A549 (cell line): ENCODE results near the gene GLB1L. TPM values are rescaled to one million over a fixed set of nuclear protein-coding genes. Genes with fewer than 3 reads are reported as not detected.

ENCODE experiments used
- ATAC-seq, 2 experiments: fragments of 200-7000 bp in 1 of 2; fragments of >200 bp in 1 of 2; cut with Nextera tagmentation in 1 of 2; cut with Tn5 transposase in 1 of 2; 3 replicates each; pipeline versions ENCODE4 v1.8.0 to v1.9.1; 2018 to 2020; ENCODE audit warnings: mild to moderate bottlenecking in 1 of 2, moderate library complexity in 1 of 2
- CTCF ChIA-PET: fragments of 300-600 bp; sonication (Branson Sonifier 250); formaldehyde crosslinking; extraction: SDS; loops from one replicate; lab custom pipeline; 2021; ENCODE audit warnings: antibody characterized with exemption, inconsistent platforms; lab: Yijun Ruan, JAX
- POLR2A ChIA-PET: fragments of 350-600 bp; formaldehyde crosslinking; extraction: SDS; loops from one replicate; lab custom pipeline; 2021; ENCODE audit warnings: antibody characterized with exemption, inconsistent platforms; lab: Yijun Ruan, JAX
- DNase-seq, 2 experiments: peaks; one replicate each; pipeline versions ENCODE4 v3.0.0 to v3.0.0-alpha.2; 2011 to 2016; ENCODE audit warnings: low read depth in 1 of 2, low spot score in 1 of 2
- FAIRE-seq: peaks from 2 replicates; lab custom pipeline; 2011; peaks lifted over from hg19 to GRCh38; lab: Jason Lieb, UNC
- H3K27ac ChIP-seq, 2 experiments: fragments of >200 bp; sonication (Bioruptor Twin); formaldehyde crosslinking; 3 replicates each; pipeline ENCODE4 v1.5.1; 2016 to 2017
- H3K4me1 ChIP-seq: fragments of >200 bp; sonication (Bioruptor Twin); formaldehyde crosslinking; 3 replicates; pipeline ENCODE4 v1.6.1; 2016
- H3K4me2 ChIP-seq: fragments of >200 bp; sonication (Bioruptor Twin); formaldehyde crosslinking; 3 replicates; pipeline ENCODE4 v1.6.1; 2016
- H3K4me3 ChIP-seq: fragments of >200 bp; sonication (Bioruptor Twin); formaldehyde crosslinking; 3 replicates; pipeline ENCODE4 v1.5.1; 2016
- H3K9me3 ChIP-seq: fragments of >200 bp; sonication (Bioruptor Twin); formaldehyde crosslinking; 3 replicates; pipeline ENCODE4 v1.6.1; 2016
- CBX8 ChIP-seq: fragments of 200-600 bp; sonication (generic); IDR thresholded peaks from 2 replicates; pipeline ENCODE4 v1.6.1; 2016
- CEBPB ChIP-seq, 2 experiments: fragments of >200 bp in 1 of 2; sonication (Bioruptor Twin) in 1 of 2; formaldehyde crosslinking in 1 of 2; IDR thresholded peaks; 2 replicates each; pipeline ENCODE4 v1.6.1; 2012 to 2016
- EHF ChIP-seq: fragments of 250-450 bp; sonication (Bioruptor Pico); IDR thresholded peaks from 2 replicates; pipeline ENCODE4 v1.5.0; 2020; ENCODE audit warnings: mild to moderate bottlenecking
- EP300 ChIP-seq, 2 experiments: fragments of >200 bp; sonication (Bioruptor Twin); formaldehyde crosslinking; IDR thresholded peaks; 2 replicates in 1 of 2; 3 replicates in 1 of 2; pipeline ENCODE4 v1.6.1; 2016 to 2017
- FOSB ChIP-seq: fragments of 250-450 bp; sonication (Bioruptor Pico); IDR thresholded peaks from 2 replicates; pipeline ENCODE4 v1.5.0; 2020; ENCODE audit warnings: mild to moderate bottlenecking, moderate library complexity
- FOSL2 ChIP-seq, 2 experiments: fragments of 450-650 bp in 1 of 2; fragments of >200 bp in 1 of 2; sonication (Bioruptor Twin) in 1 of 2; formaldehyde crosslinking; IDR thresholded peaks; 2 replicates each; pipeline versions ENCODE4 v1.5.0 to v1.6.1; 2016 to 2020; ENCODE audit warnings: mild to moderate bottlenecking in 1 of 2, moderate library complexity in 1 of 2
- HDAC2 ChIP-seq: fragments of 200-600 bp; sonication (generic); IDR thresholded peaks from 2 replicates; pipeline ENCODE4 v1.6.1; 2016
- HOXA7 ChIP-seq: fragments of 250-450 bp; sonication (Bioruptor Pico); IDR thresholded peaks from 2 replicates; pipeline ENCODE4 v1.5.0; 2020; ENCODE audit warnings: mild to moderate bottlenecking, moderate library complexity
- HOXB13 ChIP-seq: fragments of 250-450 bp; sonication (Bioruptor Pico); IDR thresholded peaks from 2 replicates; pipeline ENCODE4 v1.5.0; 2020; ENCODE audit warnings: low read depth, mild to moderate bottlenecking, moderate library complexity
- KDM5A ChIP-seq: fragments of 200-600 bp; sonication (generic); IDR thresholded peaks from 2 replicates; pipeline ENCODE4 v1.6.1; 2016; ENCODE audit warnings: antibody characterized with exemption, mild to moderate bottlenecking
- MAFK ChIP-seq: fragments of 450-650 bp; IDR thresholded peaks from 2 replicates; pipeline ENCODE4 v1.6.1; 2014; ENCODE audit not compliant: partially characterized antibody
- MAZ ChIP-seq: fragments of 150-350 bp; IDR thresholded peaks from 2 replicates; pipeline ENCODE4 v1.6.1; 2014; ENCODE audit warnings: antibody characterized with exemption, low read depth, low read length, borderline replicate concordance
- NPAS2 ChIP-seq: fragments of 250-450 bp; sonication (Bioruptor Pico); IDR thresholded peaks from 2 replicates; pipeline ENCODE4 v1.8.0; 2022; ENCODE audit warnings: mild to moderate bottlenecking, moderate library complexity, borderline replicate concordance
- PHF8 ChIP-seq: fragments of 200-600 bp; sonication (generic); IDR thresholded peaks from 2 replicates; pipeline ENCODE4 v1.6.1; 2016; ENCODE audit warnings: low read depth, mild to moderate bottlenecking, antibody characterized with exemption, moderate library complexity, borderline replicate concordance
- RAD21 ChIP-seq, 2 experiments: fragments of >200 bp in 1 of 2; sonication (Bioruptor Twin) in 1 of 2; formaldehyde crosslinking in 1 of 2; IDR thresholded peaks in 1 of 2; conservative IDR thresholded peaks in 1 of 2; 2 replicates in 1 of 2; 3 replicates in 1 of 2; pipeline ENCODE4 v1.6.1; 2012 to 2018; ENCODE audit warnings: inconsistent platforms in 1 of 2
- RFX5 ChIP-seq: fragments of 450-650 bp; IDR thresholded peaks from 2 replicates; pipeline ENCODE4 v1.7.1; 2014; ENCODE audit warnings: antibody characterized with exemption, mild to moderate bottlenecking, moderate library complexity
- RNF2 ChIP-seq: fragments of 200-600 bp; sonication (generic); IDR thresholded peaks from 2 replicates; pipeline ENCODE4 v1.6.1; 2016; ENCODE audit warnings: low read depth, mild to moderate bottlenecking, antibody characterized with exemption, moderate library complexity, borderline replicate concordance
- ZC3H11A ChIP-seq: fragments of 450-650 bp; IDR thresholded peaks from 2 replicates; pipeline ENCODE4 v1.6.1; 2014; ENCODE audit warnings: antibody characterized with exemption, mild to moderate bottlenecking
- WGBS: methylation state at CpG from one replicate; pipeline ENCODE4 v1.1.6; 2017; ENCODE audit errors: missing lambda C conversion rate; 5-methylcytosine and 5-hydroxymethylcytosine counted together
- polyA plus RNA-seq, 4 experiments: library from polyadenylated mRNA; depleted of rRNA in 3 of 4; stranded (reverse); fragments of >200 nt; fragmentation: RNase III in 1 of 4; extraction: RNeasy Plus Mini Kit Qiagen cat#74134 plus additional on column Dnase treatment in 1 of 4; gene quantifications; 2 replicates in 3 of 4; 3 replicates in 1 of 4; pipeline ENCODE4 v1.2.3, GENCODE V29; 2011 to 2017
- TF ChIP-seq, protein P1 (sequence below): IDR thresholded peaks from 2 replicates; pipeline ENCODE4 v1.6.1; 2012
- TF ChIP-seq, protein P2 (sequence below): fragments of >200 bp; sonication (Bioruptor Twin); formaldehyde crosslinking; IDR thresholded peaks from 3 replicates; pipeline ENCODE4 v1.5.1; 2016
- TF ChIP-seq, protein P3 (sequence below): fragments of >200 bp; sonication (Bioruptor Twin); formaldehyde crosslinking; IDR thresholded peaks from 3 replicates; pipeline ENCODE4 v1.6.1; 2016
- TF ChIP-seq, protein P4 (sequence below): fragments of >200 bp; sonication (Bioruptor Twin); formaldehyde crosslinking; IDR thresholded peaks from 2 replicates; pipeline ENCODE4 v1.6.1; 2016
- TF ChIP-seq, protein P5 (sequence below): fragments of 200-600 bp; sonication (generic); IDR thresholded peaks from 2 replicates; pipeline ENCODE4 v1.6.1; 2016; ENCODE audit warnings: antibody characterized with exemption, mild to moderate bottlenecking, moderate library complexity
- TF ChIP-seq, protein P6 (sequence below): IDR thresholded peaks from 2 replicates; pipeline ENCODE4 v1.6.1; 2012

GLB1L gene
- polyA plus RNA-seq, 2 of the 4 experiments (the other 2 are of a cell fraction): 5.9 to 8.7 TPM

DNA sequence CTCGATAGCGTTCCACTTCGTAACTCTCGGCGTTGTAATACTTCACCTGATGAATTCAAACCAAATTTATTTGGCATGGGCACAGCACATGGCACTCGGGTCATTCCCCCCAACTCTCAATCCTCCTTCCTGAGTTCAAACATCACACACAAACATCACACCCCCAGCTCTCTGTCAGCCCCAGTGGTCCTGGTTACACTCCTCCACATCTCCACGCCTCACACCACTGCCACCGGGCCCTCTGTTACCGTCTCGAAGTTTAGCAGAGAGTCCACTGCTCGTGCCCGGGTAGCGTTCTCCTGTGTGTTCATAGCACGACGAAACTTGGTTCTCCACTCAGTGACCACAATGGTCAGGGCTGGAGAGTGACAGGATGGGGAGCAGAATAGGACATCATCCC, 31.1 kb downstream of the GLB1L start:
- DNase-seq: no peak
- no peak overlapping the region for H3K4me3 ChIP-seq
- CTCF ChIA-PET: interaction anchor here (1.0 to 8.6 kb wide), 3 partner anchors 43 to 79 kb away, joined by 3 to 56 read pairs (median 7); no protein-coding TSS in a partner anchor
- ATAC-seq: no peak
- H3K4me1 ChIP-seq: peaks cover 25% of the 10 kb centered on the region
- no peak overlapping the region for H3K27ac ChIP-seq
- no peak overlapping the region for H3K4me2 ChIP-seq
- H3K9me3 ChIP-seq: no peaks in the 10 kb centered on the region
- TF ChIP-seq FOSB (CRISPR knock-in tag): no peak
- no peak for TF ChIP-seq EP300 (IDR thresholded peaks at IDR 0.05)
- TF ChIP-seq MAZ: no peak
- no peak for TF ChIP-seq HOXA7 (CRISPR knock-in tag)
- TF ChIP-seq, protein P1, sequence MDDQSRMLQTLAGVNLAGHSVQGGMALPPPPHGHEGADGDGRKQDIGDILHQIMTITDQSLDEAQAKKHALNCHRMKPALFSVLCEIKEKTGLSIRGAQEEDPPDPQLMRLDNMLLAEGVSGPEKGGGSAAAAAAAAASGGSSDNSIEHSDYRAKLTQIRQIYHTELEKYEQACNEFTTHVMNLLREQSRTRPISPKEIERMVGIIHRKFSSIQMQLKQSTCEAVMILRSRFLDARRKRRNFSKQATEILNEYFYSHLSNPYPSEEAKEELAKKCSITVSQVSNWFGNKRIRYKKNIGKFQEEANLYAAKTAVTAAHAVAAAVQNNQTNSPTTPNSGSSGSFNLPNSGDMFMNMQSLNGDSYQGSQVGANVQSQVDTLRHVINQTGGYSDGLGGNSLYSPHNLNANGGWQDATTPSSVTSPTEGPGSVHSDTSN: no peak
- TF ChIP-seq, protein P2, sequence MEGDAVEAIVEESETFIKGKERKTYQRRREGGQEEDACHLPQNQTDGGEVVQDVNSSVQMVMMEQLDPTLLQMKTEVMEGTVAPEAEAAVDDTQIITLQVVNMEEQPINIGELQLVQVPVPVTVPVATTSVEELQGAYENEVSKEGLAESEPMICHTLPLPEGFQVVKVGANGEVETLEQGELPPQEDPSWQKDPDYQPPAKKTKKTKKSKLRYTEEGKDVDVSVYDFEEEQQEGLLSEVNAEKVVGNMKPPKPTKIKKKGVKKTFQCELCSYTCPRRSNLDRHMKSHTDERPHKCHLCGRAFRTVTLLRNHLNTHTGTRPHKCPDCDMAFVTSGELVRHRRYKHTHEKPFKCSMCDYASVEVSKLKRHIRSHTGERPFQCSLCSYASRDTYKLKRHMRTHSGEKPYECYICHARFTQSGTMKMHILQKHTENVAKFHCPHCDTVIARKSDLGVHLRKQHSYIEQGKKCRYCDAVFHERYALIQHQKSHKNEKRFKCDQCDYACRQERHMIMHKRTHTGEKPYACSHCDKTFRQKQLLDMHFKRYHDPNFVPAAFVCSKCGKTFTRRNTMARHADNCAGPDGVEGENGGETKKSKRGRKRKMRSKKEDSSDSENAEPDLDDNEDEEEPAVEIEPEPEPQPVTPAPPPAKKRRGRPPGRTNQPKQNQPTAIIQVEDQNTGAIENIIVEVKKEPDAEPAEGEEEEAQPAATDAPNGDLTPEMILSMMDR: no peak
- no peak for TF ChIP-seq RAD21 (conservative IDR thresholded peaks at IDR 0.05 in 1 of 2, IDR thresholded peaks at IDR 0.05 in 1 of 2)
- TF ChIP-seq HDAC2: no peak
- no peak for TF ChIP-seq FOSL2 (IDR thresholded peaks at IDR 0.05)
- no peak for TF ChIP-seq FOSL2 (CRISPR knock-in tag; IDR thresholded peaks at IDR 0.05)
- TF ChIP-seq HOXB13 (CRISPR knock-in tag): no peak
- TF ChIP-seq RNF2: no peak
- TF ChIP-seq CBX8: no peak
- FAIRE-seq: no peak
- WGBS: 95% methylated on average over 15 of the region's 15 CpGs
- POLR2A ChIA-PET: no interaction called here

DNA sequence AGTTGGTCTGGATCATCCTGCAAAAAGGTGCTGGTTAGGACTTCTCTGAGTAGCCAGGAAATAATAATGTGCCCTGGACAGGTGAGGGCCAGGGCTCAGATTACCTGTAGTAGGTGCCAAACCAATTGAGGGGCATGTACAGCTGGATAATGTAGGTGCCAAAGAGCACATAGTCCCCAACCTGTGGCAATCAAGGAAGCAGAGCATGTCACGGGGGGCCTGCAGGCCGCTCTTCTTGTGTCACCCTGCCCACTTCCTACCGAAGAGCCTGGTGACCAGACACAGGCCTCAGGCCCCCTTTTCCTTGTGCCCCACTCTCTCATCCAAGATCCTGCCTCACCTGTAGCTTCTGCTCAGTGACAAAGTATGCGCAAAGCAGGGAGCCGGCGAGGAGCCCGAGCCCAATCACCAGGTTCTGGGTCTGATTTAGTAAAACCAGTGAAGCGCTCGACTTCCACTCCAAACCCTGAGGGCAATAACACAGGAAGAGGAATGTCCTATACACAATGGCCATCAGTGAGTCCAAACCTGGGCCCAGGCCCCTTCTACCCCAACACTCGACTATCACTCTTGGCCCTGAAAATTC, 31.7 kb downstream of the GLB1L start:
- H3K4me3 ChIP-seq: no peak overlapping the region
- WGBS: 93% methylated on average over 10 of the region's 10 CpGs
- ChIA-PET CTCF (interaction anchor here (1.0 to 8.6 kb wide), 6 partner anchors 37 to 138 kb away, joined by 3 to 56 read pairs (median 4); partner anchors contain the start of gene DNAJB2), POLR2A (no interaction called here)
- TF ChIP-seq, protein P3, sequence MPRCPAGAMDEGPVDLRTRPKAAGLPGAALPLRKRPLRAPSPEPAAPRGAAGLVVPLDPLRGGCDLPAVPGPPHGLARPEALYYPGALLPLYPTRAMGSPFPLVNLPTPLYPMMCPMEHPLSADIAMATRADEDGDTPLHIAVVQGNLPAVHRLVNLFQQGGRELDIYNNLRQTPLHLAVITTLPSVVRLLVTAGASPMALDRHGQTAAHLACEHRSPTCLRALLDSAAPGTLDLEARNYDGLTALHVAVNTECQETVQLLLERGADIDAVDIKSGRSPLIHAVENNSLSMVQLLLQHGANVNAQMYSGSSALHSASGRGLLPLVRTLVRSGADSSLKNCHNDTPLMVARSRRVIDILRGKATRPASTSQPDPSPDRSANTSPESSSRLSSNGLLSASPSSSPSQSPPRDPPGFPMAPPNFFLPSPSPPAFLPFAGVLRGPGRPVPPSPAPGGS: no peak
- no peak for TF ChIP-seq ZC3H11A
- TF ChIP-seq, protein P4, sequence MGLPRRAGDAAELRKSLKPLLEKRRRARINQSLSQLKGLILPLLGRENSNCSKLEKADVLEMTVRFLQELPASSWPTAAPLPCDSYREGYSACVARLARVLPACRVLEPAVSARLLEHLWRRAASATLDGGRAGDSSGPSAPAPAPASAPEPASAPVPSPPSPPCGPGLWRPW: no peak
- ATAC-seq (no peak), DNase-seq (no peak), FAIRE-seq (no peak)
- peaks cover 23% of the 10 kb centered on the region for H3K4me1 ChIP-seq
- no peaks in the 10 kb centered on the region for H3K9me3 ChIP-seq
- no peak overlapping the region for H3K4me2 ChIP-seq
- no peak overlapping the region for H3K27ac ChIP-seq

DNA sequence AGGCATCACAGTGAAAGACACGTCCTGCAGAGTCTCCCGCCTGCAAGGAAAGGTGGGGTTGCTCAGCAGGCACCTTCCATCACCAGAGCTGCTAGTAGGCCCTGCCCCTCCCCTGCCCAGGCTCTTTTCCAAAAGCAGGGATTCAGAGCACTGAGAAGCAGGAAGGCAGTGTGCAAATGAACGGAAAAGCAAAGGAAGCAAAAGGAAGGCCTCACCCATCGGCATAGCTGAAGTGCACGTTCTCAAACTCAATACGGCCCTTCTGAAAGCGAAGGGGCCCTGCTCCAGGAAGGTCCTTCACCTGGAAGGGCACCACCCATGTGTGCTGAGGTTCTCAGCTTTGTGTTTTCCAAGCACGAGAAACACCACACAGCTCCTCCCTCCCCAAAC, 32.2 kb downstream of the GLB1L start:
- POLR2A ChIA-PET: no interaction called here
- H3K9me3 ChIP-seq: no peaks in the 10 kb centered on the region
- H3K4me2 ChIP-seq: no peak overlapping the region
- peaks cover 26% of the 10 kb centered on the region for H3K4me1 ChIP-seq
- no peak overlapping the region for H3K27ac ChIP-seq
- no peak overlapping the region for H3K4me3 ChIP-seq
- CTCF ChIA-PET: interaction anchor here (0.8 to 8.6 kb wide), 7 partner anchors 37 to 139 kb away, joined by 3 to 56 read pairs (median 4); partner anchors contain the start of gene DNAJB2
- DNase-seq: no peak
- FAIRE-seq: no peak
- 92% methylated on average over 7 of the region's 8 CpGs for WGBS
- no peak for ATAC-seq
- TF ChIP-seq KDM5A (no peak), RFX5 (no peak), PHF8 (no peak), MAFK (no peak), EHF (CRISPR knock-in tag) (no peak), NPAS2 (CRISPR knock-in tag) (no peak), CEBPB (IDR thresholded peaks at IDR 0.05) (no peak), ZC3H11A (no peak)
- TF ChIP-seq, protein P5, sequence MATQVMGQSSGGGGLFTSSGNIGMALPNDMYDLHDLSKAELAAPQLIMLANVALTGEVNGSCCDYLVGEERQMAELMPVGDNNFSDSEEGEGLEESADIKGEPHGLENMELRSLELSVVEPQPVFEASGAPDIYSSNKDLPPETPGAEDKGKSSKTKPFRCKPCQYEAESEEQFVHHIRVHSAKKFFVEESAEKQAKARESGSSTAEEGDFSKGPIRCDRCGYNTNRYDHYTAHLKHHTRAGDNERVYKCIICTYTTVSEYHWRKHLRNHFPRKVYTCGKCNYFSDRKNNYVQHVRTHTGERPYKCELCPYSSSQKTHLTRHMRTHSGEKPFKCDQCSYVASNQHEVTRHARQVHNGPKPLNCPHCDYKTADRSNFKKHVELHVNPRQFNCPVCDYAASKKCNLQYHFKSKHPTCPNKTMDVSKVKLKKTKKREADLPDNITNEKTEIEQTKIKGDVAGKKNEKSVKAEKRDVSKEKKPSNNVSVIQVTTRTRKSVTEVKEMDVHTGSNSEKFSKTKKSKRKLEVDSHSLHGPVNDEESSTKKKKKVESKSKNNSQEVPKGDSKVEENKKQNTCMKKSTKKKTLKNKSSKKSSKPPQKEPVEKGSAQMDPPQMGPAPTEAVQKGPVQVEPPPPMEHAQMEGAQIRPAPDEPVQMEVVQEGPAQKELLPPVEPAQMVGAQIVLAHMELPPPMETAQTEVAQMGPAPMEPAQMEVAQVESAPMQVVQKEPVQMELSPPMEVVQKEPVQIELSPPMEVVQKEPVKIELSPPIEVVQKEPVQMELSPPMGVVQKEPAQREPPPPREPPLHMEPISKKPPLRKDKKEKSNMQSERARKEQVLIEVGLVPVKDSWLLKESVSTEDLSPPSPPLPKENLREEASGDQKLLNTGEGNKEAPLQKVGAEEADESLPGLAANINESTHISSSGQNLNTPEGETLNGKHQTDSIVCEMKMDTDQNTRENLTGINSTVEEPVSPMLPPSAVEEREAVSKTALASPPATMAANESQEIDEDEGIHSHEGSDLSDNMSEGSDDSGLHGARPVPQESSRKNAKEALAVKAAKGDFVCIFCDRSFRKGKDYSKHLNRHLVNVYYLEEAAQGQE: no peak
- TF ChIP-seq, protein P6, sequence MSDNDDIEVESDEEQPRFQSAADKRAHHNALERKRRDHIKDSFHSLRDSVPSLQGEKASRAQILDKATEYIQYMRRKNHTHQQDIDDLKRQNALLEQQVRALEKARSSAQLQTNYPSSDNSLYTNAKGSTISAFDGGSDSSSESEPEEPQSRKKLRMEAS: no peak
